IgD-negative memory B cell (primary cell): ENCODE data around the gene POLL. TPM values are rescaled to one million over a fixed set of nuclear protein-coding genes. Genes with fewer than 3 reads are reported as not detected.

ENCODE experiments used
- H3K27ac Mint-ChIP-seq, 3 donors: one replicate each; pipeline ENCODE4 v1.8.0; 2020 to 2022; ENCODE audit warnings: mild to moderate bottlenecking in 3 of 3, mixed read lengths in 3 of 3, moderate library complexity in 1 of 3
- H3K27me3 Mint-ChIP-seq: one replicate; pipeline ENCODE4 v1.8.0; 2021; ENCODE audit warnings: mixed read lengths
- H3K36me3 Mint-ChIP-seq: one replicate; pipeline ENCODE4 v1.8.0; 2020; ENCODE audit warnings: mild to moderate bottlenecking, mixed read lengths
- H3K4me1 Mint-ChIP-seq, 3 donors: one replicate each; pipeline ENCODE4 v1.8.0; 2020 to 2022; ENCODE audit warnings: mixed read lengths in 3 of 3, mild to moderate bottlenecking in 1 of 3
- H3K4me3 Mint-ChIP-seq, 4 donors: one replicate each; pipeline ENCODE4 v1.8.0; 2020 to 2022; ENCODE audit warnings: mild to moderate bottlenecking in 4 of 4, mixed read lengths in 4 of 4, moderate library complexity in 3 of 4
- H3K9me3 Mint-ChIP-seq, 3 donors: one replicate each; pipeline ENCODE4 v1.8.0; 2020 to 2021; ENCODE audit warnings: mixed read lengths in 3 of 3, mild to moderate bottlenecking in 1 of 3
- polyA plus RNA-seq: library from polyadenylated mRNA; unstranded; fragments of 300-500 nt; fragmentation: Illumina TruSeq; gene quantifications from one replicate; pipeline ENCODE4 v1.2.3, GENCODE V29; 2021

POLL gene
- polyA plus RNA-seq, 1 donor from 2014 or later, result 16.5 TPM

GRCh38 chr10:101529725-101530553, 58.1 kb downstream of the POLL start:
- H3K27me3 Mint-ChIP-seq, result no peaks in the 10 kb centered on the region
- no peaks in the 10 kb centered on the region for H3K9me3 Mint-ChIP-seq
- H3K4me1 Mint-ChIP-seq, result peaks cover 0 to 4% (median 0%) of the 10 kb centered on the region in 3 donors
- H3K36me3 Mint-ChIP-seq, result peaks cover 3% of the 10 kb centered on the region
- no peak overlapping the region for H3K4me3 Mint-ChIP-seq
- H3K27ac Mint-ChIP-seq, result no peak overlapping the region

DNA sequence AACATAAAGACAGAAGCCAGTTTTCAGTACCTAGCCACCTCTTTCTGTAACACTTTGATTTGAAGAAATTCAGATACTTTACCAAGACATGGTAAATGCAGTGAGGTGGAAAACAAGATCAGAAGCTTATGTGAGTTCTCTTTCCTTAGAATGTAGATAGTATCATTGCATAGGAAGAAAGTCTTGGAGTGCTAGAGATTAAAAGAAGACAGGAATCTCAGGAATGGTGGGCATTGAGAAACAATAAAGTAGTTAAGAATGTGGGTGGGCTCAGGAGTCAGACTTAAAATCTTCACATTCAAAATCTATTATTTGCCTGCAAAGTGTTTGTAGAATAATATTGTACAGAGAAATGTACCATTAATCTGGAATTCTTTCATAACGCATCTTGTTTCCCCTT, 58.9 kb downstream of the POLL start:
- Mint-ChIP-seq H3K27me3 (no peaks in the 10 kb centered on the region), H3K4me3 (no peak overlapping the region), H3K9me3 (no peaks in the 10 kb centered on the region), H3K4me1 (peaks cover 0 to 4% (median 0%) of the 10 kb centered on the region in 3 donors), H3K36me3 (peaks cover 6% of the 10 kb centered on the region), H3K27ac (no peak overlapping the region)

Other genes starting within 250 kb of the POLL start
- gene BTRC, start 234.1 kb downstream of the POLL start, polyA plus RNA-seq, result 8.3 TPM
- 2.2 TPM for gene DPCD, start 64 bp upstream of the POLL start, polyA plus RNA-seq
- 9.9 TPM for gene FBXW4, start 106.9 kb upstream of the POLL start, polyA plus RNA-seq
- gene FGF8, start 187.9 kb upstream of the POLL start, polyA plus RNA-seq, result not detected
- gene NPM3, start 195.2 kb upstream of the POLL start, polyA plus RNA-seq, result 2.9 TPM
- 47.8 TPM for gene OGA, start 230.2 kb upstream of the POLL start, polyA plus RNA-seq